ENCODE data around the gene SRF. TPM values are rescaled to one million over a fixed set of nuclear protein-coding genes. Genes with fewer than 3 reads are reported as not detected.

The SRF gene
- total RNA-seq, 1 experiment from 2014 or later: 46.2 TPM

DNA sequence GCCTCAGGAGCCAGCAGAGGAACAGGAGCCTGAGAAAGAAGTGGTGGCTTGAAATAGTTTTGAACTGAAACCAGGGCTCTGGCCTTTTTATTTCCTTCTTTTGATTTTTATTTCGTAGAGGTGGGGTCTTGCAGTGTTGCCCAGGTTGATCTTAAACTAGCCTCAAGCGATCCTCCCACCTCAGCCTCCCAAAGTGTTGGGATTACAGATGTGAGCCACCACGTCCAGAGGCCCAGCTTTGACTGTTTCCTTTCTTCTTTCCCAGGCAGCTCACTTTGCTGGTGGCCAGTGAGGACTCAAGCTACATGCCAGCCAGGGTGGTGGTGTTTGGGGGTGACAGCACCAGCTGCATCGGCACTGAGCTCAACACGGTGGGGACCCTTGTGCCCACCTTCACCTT lies 31.4 kb downstream of the SRF start:
- TF ChIP-seq PRRX2 (CRISPR knock-in tag; IDR thresholded peaks at IDR 0.05) (no peak), GTF2I (CRISPR knock-in tag; conservative IDR thresholded peaks at IDR 0.05) (no peak), ZNF423 (CRISPR knock-in tag; IDR thresholded peaks at IDR 0.05) (no peak), MYBL2 (CRISPR knock-in tag; IDR thresholded peaks at IDR 0.05) (no peak), TCF7 (CRISPR knock-in tag; IDR thresholded peaks at IDR 0.05; ENCODE audit: low read depth) (no peak), CREB1 (CRISPR knock-in tag; IDR thresholded peaks at IDR 0.05) (no peak), ERG (CRISPR knock-in tag; IDR thresholded peaks at IDR 0.05) (no peak), ZNF425 (CRISPR knock-in tag; conservative IDR thresholded peaks at IDR 0.05) (no peak), NR1H2 (CRISPR knock-in tag; IDR thresholded peaks at IDR 0.05) (no peak), OVOL2 (CRISPR knock-in tag; IDR thresholded peaks at IDR 0.05; ENCODE audit: borderline replicate concordance) (no peak)
- TF ChIP-seq, protein P1, sequence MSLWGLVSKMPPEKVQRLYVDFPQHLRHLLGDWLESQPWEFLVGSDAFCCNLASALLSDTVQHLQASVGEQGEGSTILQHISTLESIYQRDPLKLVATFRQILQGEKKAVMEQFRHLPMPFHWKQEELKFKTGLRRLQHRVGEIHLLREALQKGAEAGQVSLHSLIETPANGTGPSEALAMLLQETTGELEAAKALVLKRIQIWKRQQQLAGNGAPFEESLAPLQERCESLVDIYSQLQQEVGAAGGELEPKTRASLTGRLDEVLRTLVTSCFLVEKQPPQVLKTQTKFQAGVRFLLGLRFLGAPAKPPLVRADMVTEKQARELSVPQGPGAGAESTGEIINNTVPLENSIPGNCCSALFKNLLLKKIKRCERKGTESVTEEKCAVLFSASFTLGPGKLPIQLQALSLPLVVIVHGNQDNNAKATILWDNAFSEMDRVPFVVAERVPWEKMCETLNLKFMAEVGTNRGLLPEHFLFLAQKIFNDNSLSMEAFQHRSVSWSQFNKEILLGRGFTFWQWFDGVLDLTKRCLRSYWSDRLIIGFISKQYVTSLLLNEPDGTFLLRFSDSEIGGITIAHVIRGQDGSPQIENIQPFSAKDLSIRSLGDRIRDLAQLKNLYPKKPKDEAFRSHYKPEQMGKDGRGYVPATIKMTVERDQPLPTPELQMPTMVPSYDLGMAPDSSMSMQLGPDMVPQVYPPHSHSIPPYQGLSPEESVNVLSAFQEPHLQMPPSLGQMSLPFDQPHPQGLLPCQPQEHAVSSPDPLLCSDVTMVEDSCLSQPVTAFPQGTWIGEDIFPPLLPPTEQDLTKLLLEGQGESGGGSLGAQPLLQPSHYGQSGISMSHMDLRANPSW (CRISPR knock-in tag; conservative IDR thresholded peaks at IDR 0.05; ENCODE audit: low read depth): no peak
- H3K27ac Mint-ChIP-seq: no peak overlapping the region
- no peaks in the 10 kb centered on the region; the same call in 1 of the 2 replicates for H3K27me3 Mint-ChIP-seq (ENCODE audit: low read depth)
- ATAC-seq: no peak
- POLR2A ChIA-PET: interaction anchor here (0.6 kb wide), 1 partner anchor 95 kb away, joined by 3 read pairs; no protein-coding TSS in a partner anchor
- CTCF ChIA-PET: no interaction called here
- no peak for DNase-seq (ENCODE audit: low spot score)
- H3K4me3 Mint-ChIP-seq: no peak overlapping the region
- H3K36me3 Mint-ChIP-seq: no peaks in the 10 kb centered on the region
- no peaks in the 10 kb centered on the region for H3K9me3 Mint-ChIP-seq
- H3K4me1 Mint-ChIP-seq: no peaks in the 10 kb centered on the region

DNA sequence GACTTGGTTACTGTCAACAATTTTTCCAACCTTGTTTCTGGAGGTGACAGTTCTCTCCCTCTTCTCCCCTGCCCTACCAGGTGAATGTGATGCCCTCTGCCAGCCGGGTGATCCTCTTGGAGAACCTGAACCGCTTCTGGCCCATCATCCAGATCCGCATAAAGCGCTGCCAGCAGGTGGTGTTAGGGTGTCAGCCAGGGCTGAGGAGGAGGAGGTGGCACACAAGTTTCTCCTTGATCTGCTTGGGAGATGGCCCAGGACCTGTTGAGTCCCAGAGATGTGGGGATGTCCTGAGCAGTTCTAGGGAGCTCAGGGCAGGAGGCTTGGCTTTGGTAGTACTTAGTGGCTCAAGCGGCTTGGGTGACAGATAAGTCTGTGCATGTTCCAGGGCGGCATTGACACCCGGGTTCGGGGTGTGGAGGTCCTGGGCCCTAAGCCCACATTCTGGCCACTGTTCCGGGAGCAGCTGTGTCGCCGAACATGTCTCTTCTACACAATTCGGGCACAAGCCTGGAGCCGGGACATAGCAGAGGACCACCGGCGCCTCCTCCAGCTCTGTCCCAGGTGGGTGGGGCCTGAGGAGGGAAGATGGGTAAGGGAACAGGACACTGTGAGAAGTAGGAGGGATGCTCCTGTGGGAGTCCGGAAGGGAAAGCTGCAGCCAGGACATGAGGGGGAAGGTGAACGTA lies 32.1 kb downstream of the SRF start:
- H3K27ac Mint-ChIP-seq: no peak overlapping the region
- DNase-seq (ENCODE audit: low spot score): no peak
- ChIA-PET POLR2A (no interaction called here), CTCF (interaction anchor here (1.5 kb wide), 1 partner anchor 26 kb away, joined by 5 read pairs; the partner anchor contains the start of gene DNPH1)
- no peaks in the 10 kb centered on the region for H3K4me1 Mint-ChIP-seq
- no peaks in the 10 kb centered on the region; the same call in 1 of the 2 replicates for H3K27me3 Mint-ChIP-seq (ENCODE audit: low read depth)
- no peak overlapping the region for H3K4me3 Mint-ChIP-seq
- H3K9me3 Mint-ChIP-seq: no peaks in the 10 kb centered on the region
- no peaks in the 10 kb centered on the region for H3K36me3 Mint-ChIP-seq
- no peak for ATAC-seq
- TF ChIP-seq, protein P2, sequence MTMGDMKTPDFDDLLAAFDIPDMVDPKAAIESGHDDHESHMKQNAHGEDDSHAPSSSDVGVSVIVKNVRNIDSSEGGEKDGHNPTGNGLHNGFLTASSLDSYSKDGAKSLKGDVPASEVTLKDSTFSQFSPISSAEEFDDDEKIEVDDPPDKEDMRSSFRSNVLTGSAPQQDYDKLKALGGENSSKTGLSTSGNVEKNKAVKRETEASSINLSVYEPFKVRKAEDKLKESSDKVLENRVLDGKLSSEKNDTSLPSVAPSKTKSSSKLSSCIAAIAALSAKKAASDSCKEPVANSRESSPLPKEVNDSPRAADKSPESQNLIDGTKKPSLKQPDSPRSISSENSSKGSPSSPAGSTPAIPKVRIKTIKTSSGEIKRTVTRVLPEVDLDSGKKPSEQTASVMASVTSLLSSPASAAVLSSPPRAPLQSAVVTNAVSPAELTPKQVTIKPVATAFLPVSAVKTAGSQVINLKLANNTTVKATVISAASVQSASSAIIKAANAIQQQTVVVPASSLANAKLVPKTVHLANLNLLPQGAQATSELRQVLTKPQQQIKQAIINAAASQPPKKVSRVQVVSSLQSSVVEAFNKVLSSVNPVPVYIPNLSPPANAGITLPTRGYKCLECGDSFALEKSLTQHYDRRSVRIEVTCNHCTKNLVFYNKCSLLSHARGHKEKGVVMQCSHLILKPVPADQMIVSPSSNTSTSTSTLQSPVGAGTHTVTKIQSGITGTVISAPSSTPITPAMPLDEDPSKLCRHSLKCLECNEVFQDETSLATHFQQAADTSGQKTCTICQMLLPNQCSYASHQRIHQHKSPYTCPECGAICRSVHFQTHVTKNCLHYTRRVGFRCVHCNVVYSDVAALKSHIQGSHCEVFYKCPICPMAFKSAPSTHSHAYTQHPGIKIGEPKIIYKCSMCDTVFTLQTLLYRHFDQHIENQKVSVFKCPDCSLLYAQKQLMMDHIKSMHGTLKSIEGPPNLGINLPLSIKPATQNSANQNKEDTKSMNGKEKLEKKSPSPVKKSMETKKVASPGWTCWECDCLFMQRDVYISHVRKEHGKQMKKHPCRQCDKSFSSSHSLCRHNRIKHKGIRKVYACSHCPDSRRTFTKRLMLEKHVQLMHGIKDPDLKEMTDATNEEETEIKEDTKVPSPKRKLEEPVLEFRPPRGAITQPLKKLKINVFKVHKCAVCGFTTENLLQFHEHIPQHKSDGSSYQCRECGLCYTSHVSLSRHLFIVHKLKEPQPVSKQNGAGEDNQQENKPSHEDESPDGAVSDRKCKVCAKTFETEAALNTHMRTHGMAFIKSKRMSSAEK (CRISPR knock-in tag; IDR thresholded peaks at IDR 0.05; ENCODE audit: borderline replicate concordance): no peak
- TF ChIP-seq, protein P3, sequence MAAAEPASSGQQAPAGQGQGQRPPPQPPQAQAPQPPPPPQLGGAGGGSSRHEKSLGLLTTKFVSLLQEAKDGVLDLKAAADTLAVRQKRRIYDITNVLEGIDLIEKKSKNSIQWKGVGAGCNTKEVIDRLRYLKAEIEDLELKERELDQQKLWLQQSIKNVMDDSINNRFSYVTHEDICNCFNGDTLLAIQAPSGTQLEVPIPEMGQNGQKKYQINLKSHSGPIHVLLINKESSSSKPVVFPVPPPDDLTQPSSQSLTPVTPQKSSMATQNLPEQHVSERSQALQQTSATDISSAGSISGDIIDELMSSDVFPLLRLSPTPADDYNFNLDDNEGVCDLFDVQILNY (CRISPR knock-in tag; IDR thresholded peaks at IDR 0.05): no peak
- TF ChIP-seq CDX4 (CRISPR knock-in tag; IDR thresholded peaks at IDR 0.05; ENCODE audit: borderline replicate concordance) (no peak), ZNF423 (CRISPR knock-in tag; IDR thresholded peaks at IDR 0.05) (no peak), ZNF425 (CRISPR knock-in tag; conservative IDR thresholded peaks at IDR 0.05) (no peak), USF1 (CRISPR knock-in tag; IDR thresholded peaks at IDR 0.05) (no peak), ZNF671 (CRISPR knock-in tag; IDR thresholded peaks at IDR 0.05) (no peak), ZNF232 (CRISPR knock-in tag; IDR thresholded peaks at IDR 0.05) (no peak), ZNF396 (CRISPR knock-in tag; IDR thresholded peaks at IDR 0.05; ENCODE audit: borderline replicate concordance) (no peak), ETV6 (CRISPR knock-in tag; IDR thresholded peaks at IDR 0.05) (no peak)

All from WTC11 (cell line).